ENCODE measurements around the gene KNDC1.

GRCh38 chr10:133273534-133274143 lies 113.6 kb downstream of the KNDC1 start:
- TF ChIP-seq CTCF (IDR thresholded peaks at IDR 0.05; ENCODE audit: low read depth, low read length), result no peak
- TF ChIP-seq EZH2phosphoT487 (IDR thresholded peaks at IDR 0.05; ENCODE audit: low read depth), result no peak
